ENCODE results near the gene LMCD1. TPM values are rescaled to one million over a fixed set of nuclear protein-coding genes. Genes with fewer than 3 reads are reported as not detected.

Gene LMCD1
- total and polyA plus RNA-seq, 2 of the 8 experiments (the other 6 are each of a cell fraction or from before 2014, with no cell fraction given), result 12.3 to 26.5 TPM

DNA sequence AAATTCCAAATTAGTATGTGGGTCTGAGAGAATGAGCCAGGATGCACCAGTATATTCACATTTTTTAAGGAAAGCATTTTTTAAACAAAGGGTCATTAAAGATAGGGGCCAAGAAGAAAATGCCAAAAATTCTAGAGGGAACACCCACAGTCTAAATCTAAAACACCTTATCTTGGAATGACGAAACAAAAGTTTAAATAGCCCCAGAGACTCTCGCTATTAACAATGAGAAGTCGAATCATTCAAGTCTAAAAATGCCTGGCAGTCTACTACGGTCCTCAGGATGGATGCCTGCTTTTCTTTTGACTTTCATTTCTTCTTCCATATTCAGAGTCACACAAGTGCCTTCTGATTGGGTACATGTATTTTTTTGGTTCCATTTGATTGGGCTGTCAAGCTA lies 76.7 kb downstream of the LMCD1 start:
- no peaks in the 10 kb centered on the region for H3K27me3 ChIP-seq (replicated peaks in 1 of 4; ENCODE audit: control insufficient read depth in 3 of 4, extremely low read depth in 1 of 4, insufficient read depth in 3 of 4, low read length in 3 of 4)
- no peaks in the 10 kb centered on the region for H3K79me1 ChIP-seq (ENCODE audit: low read depth, low read length)
- H2AK5ac ChIP-seq (ENCODE audit: low read depth, low read length), result no peak overlapping the region
- 87% methylated on average over 4 of the region's 4 CpGs; no CpG with 5 or more reads in 1 of the 2 experiments for WGBS, 2 experiments (ENCODE audit: extremely low coverage in 1 of 2, insufficient coverage in 1 of 2, insufficient read length in 1 of 2, insufficient replicate concordance in 2 of 2, low coverage in 1 of 2, low lambda C conversion rate in 2 of 2, missing lambda C conversion rate in 1 of 2)
- no peaks in the 10 kb centered on the region for H3K9me3 ChIP-seq (ENCODE audit: insufficient read depth in 2 of 2, low read depth in 1 of 2, low read length in 1 of 2)
- no peak overlapping the region for H3K18ac ChIP-seq (ENCODE audit: extremely low read depth, low read length)
- no peak overlapping the region for H4K91ac ChIP-seq (replicated peaks; ENCODE audit: insufficient read length, low read length)
- H2BK5ac ChIP-seq (ENCODE audit: low read depth, low read length), result no peak overlapping the region
- H3K56ac ChIP-seq (replicated peaks; ENCODE audit: insufficient read length, low read depth, low read length), result no peak overlapping the region
- no peak overlapping the region for H2AFZ ChIP-seq (ENCODE audit: low read length)
- no peak overlapping the region for H2BK15ac ChIP-seq (ENCODE audit: low read length)
- no peak overlapping the region for H3K27ac ChIP-seq (ENCODE audit: low read depth, low read length)
- no peak for DNase-seq (ENCODE audit: low read depth in 1 of 2, low spot score in 2 of 2)
- H3K23ac ChIP-seq (ENCODE audit: insufficient read length), result no peak overlapping the region
- no peaks in the 10 kb centered on the region for H4K20me1 ChIP-seq (replicated peaks in 1 of 2; ENCODE audit: control insufficient read depth in 1 of 2, insufficient read depth in 2 of 2, low read length in 2 of 2)
- no peak overlapping the region for H3K4me3 ChIP-seq (ENCODE audit: extremely low read depth in 1 of 4, insufficient read depth in 2 of 4, low read depth in 3 of 4, low read length in 4 of 4)
- H3K4me2 ChIP-seq (ENCODE audit: insufficient read depth in 1 of 2, low read depth in 2 of 2, low read length in 2 of 2), result no peak overlapping the region
- POLR2A ChIA-PET (ENCODE audit: partially characterized antibody), result no interaction called here
- H3K4ac ChIP-seq (replicated peaks; ENCODE audit: insufficient read length, low read depth, low read length), result no peak overlapping the region
- no peak overlapping the region for H3K14ac ChIP-seq (ENCODE audit: insufficient read length)
- no peaks in the 10 kb centered on the region for H3K79me2 ChIP-seq (ENCODE audit: control insufficient read depth in 1 of 2, insufficient read depth in 2 of 2, low read length in 2 of 2)
- CTCF ChIA-PET (ENCODE audit: partially characterized antibody), result interaction anchor here (0.6 kb wide), 1 partner anchor 164 kb away, joined by 4 read pairs; no protein-coding TSS in a partner anchor
- no peak overlapping the region for H4K5ac ChIP-seq (ENCODE audit: insufficient read length, low read depth, low read length)
- H3K9ac ChIP-seq (replicated peaks in 1 of 4; ENCODE audit: extremely low read depth in 1 of 4, low read depth in 3 of 4, low read length in 3 of 4), result no peak overlapping the region
- FAIRE-seq, result no peak
- no peak overlapping the region for H2BK120ac ChIP-seq (replicated peaks; ENCODE audit: low read depth, low read length)
- no peak overlapping the region for H4K8ac ChIP-seq (ENCODE audit: extremely low read depth, insufficient read depth, low read length)
- H3K36me3 ChIP-seq (ENCODE audit: control insufficient read depth in 2 of 4, insufficient read depth in 4 of 4, low read length in 3 of 4), result no peaks in the 10 kb centered on the region
- no peaks in the 10 kb centered on the region for H3K4me1 ChIP-seq (replicated peaks in 1 of 4; ENCODE audit: control insufficient read depth in 3 of 4, insufficient read depth in 4 of 4, low read length in 3 of 4)
- H3K23me2 ChIP-seq (ENCODE audit: low read depth, low read length), result no peaks in the 10 kb centered on the region
- H2BK12ac ChIP-seq (ENCODE audit: low read depth, low read length), result no peak overlapping the region
- no peak overlapping the region for H2BK20ac ChIP-seq (ENCODE audit: low read length)
- TF ChIP-seq, protein P1, sequence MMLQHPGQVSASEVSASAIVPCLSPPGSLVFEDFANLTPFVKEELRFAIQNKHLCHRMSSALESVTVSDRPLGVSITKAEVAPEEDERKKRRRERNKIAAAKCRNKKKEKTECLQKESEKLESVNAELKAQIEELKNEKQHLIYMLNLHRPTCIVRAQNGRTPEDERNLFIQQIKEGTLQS (IDR thresholded peaks at IDR 0.05; ENCODE audit: insufficient read depth, low read depth, low read length), result no peak
- TF ChIP-seq SIN3A (conservative IDR thresholded peaks at IDR 0.05 in 1 of 2, IDR thresholded peaks at IDR 0.05 in 1 of 2; ENCODE audit: low read depth in 1 of 2, low read length in 2 of 2) (no peak), SIRT6 (IDR thresholded peaks at IDR 0.05; ENCODE audit: low read length) (no peak), RAD21 (IDR thresholded peaks at IDR 0.05 in 1 of 2, conservative IDR thresholded peaks at IDR 0.05 in 1 of 2; ENCODE audit: low read depth in 2 of 2, low read length in 2 of 2) (no peak)

Data from H1 (cell line).